ENCODE results near the gene GPANK1. TPM values are rescaled to one million over a fixed set of nuclear protein-coding genes. Genes with fewer than 3 reads are reported as not detected.

The GPANK1 gene
- total and polyA plus RNA-seq, 9 of the 15 experiments (the other 6 are each of a cell fraction or from before 2014, with no cell fraction given), result 32.2 to 111 (median 46.3) TPM

DNA sequence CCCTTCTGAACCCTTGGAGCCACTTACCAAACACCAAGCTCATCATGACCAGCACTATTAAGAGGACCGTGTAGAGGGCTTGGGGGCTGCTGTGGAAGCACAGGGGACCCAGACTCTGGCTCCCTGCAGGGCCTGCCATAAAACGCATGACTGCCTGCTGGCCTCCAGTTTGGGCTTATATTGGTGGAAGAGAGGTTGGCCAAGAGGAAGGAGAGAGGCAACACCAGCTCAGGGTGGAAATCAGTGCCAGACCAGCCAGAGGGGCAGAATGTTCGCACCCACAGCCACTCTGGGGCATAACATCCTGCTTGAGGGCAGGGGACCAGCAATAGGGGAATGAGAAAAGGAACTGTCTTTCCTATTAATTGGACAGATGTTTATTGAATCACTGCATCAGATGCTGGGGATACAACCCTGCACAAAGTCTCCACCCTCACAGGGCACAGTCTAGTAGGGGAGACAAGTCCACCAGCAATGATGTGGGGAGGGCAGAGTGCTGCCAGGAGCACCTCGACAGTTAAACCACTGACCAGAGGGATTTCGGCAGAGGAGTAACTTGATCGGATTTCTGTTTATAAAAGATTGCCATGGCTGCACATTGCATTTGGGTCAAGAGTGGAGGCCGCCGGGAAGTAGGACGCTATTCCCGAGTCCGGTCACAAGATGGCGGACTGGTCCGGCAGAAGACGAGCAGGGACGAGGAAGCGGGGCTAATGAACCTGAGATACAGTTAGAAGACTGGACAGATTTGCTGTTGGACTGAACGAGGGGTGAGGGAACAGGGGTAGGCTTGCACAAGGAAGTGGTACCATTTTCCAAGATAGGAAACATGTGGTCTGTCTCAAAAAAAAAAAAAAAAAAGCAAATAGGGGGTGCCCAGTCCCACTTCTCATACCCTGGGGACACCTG lies 15.7 kb upstream of the GPANK1 start, which contains the start of gene LY6G5C (continued):
- TF ChIP-seq MED1 (CRISPR knock-in tag; IDR thresholded peaks at IDR 0.05; ENCODE audit: borderline replicate concordance) (no peak), PHF21A (IDR thresholded peaks at IDR 0.05; ENCODE audit: borderline replicate concordance, low read depth) (peak; percentile 71; the same call in 1 of the 2 replicates), PBX2 (CRISPR knock-in tag; IDR thresholded peaks at IDR 0.05; ENCODE audit: low read depth) (no peak), PBX2 (tag; conservative IDR thresholded peaks at IDR 0.05; ENCODE audit: low read depth) (no peak), ZBTB33 (CRISPR knock-in tag; IDR thresholded peaks at IDR 0.05) (peak; percentile 3; the same call in 1 of the 2 replicates), ETV6 (IDR thresholded peaks at IDR 0.05; ENCODE audit: borderline replicate concordance in 1 of 2, low read depth in 2 of 2, low read length in 1 of 2) (no peak), ETV6 (CRISPR knock-in tag; IDR thresholded peaks at IDR 0.05; ENCODE audit: borderline replicate concordance) (no peak), IFI16 (CRISPR knock-in tag; IDR thresholded peaks at IDR 0.05) (no peak), SFPQ (IDR thresholded peaks at IDR 0.05; ENCODE audit: low read depth, low read length) (no peak), MNT (conservative IDR thresholded peaks at IDR 0.05) (peak in 1 of 2 experiments; percentile 21; a peak in 1 of 4 replicates), TEAD4 (IDR thresholded peaks at IDR 0.05; ENCODE audit: low read length) (no peak), TEAD4 (CRISPR knock-in tag; IDR thresholded peaks at IDR 0.05; ENCODE audit: borderline replicate concordance) (peak; percentile 68; the same call in 1 of the 2 replicates)
- TF ChIP-seq, protein P1, sequence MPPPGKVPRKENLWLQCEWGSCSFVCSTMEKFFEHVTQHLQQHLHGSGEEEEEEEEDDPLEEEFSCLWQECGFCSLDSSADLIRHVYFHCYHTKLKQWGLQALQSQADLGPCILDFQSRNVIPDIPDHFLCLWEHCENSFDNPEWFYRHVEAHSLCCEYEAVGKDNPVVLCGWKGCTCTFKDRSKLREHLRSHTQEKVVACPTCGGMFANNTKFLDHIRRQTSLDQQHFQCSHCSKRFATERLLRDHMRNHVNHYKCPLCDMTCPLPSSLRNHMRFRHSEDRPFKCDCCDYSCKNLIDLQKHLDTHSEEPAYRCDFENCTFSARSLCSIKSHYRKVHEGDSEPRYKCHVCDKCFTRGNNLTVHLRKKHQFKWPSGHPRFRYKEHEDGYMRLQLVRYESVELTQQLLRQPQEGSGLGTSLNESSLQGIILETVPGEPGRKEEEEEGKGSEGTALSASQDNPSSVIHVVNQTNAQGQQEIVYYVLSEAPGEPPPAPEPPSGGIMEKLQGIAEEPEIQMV (tag; conservative IDR thresholded peaks at IDR 0.05; ENCODE audit: low read depth), result no peak
